Upper lobe of right lung (tissue), 1 donor: ENCODE measurements around the gene CCBE1. TPM values are rescaled to one million over a fixed set of nuclear protein-coding genes. Genes with fewer than 3 reads are reported as not detected.

Experiments used
- ATAC-seq: fragments of 200-7000 bp; cut with Tn5 transposase; one replicate; pipeline ENCODE4 v1.9.1; 2020; ENCODE audit warnings: mild to moderate bottlenecking, moderate library complexity
- DNase-seq: peaks from one replicate; pipeline ENCODE4 v3.0.0-alpha.2; 2020
- H3K27ac ChIP-seq: fragments of 200-600 bp; one replicate; pipeline ENCODE4 v1.8.0; 2022
- H3K27me3 ChIP-seq: fragments of 200-600 bp; one replicate; pipeline ENCODE4 v1.8.0; 2022; ENCODE audit warnings: mild to moderate bottlenecking
- H3K36me3 ChIP-seq: fragments of 200-600 bp; one replicate; pipeline ENCODE4 v1.8.0; 2022
- H3K4me1 ChIP-seq: fragments of 200-600 bp; one replicate; pipeline ENCODE4 v1.8.0; 2022
- H3K4me3 ChIP-seq: fragments of 200-600 bp; one replicate; pipeline ENCODE4 v1.8.0; 2022; ENCODE audit warnings: mild to moderate bottlenecking
- H3K9me3 ChIP-seq: fragments of 200-600 bp; one replicate; pipeline ENCODE4 v1.8.0; 2022
- intact Hi-C: fragments of 100-400 bp; cut with DNase I; formaldehyde crosslinking; loops from one replicate; pipeline ENCODE4 v1.11.0; 2022
- total RNA-seq: library from RNA; stranded (reverse); fragmentation: NEBNext Ultra II Directional; extraction: Animal tissue kit (Norgen Biotek cat#: 25700); gene quantifications from one replicate; pipeline ENCODE4 v1.2.1, GENCODE V29; 2021
- TF ChIP-seq, protein P1 (sequence below): fragments of 200-600 bp; IDR thresholded peaks from one replicate; pipeline ENCODE4 v1.8.0; 2022; ENCODE audit warnings: antibody characterized with exemption
- donor health status: DM: no; HTN: yes; CAD: no; lungs with severe emphysema.

The CCBE1 gene
- total RNA-seq, 1 donor from 2014 or later = 27.8 TPM

DNA sequence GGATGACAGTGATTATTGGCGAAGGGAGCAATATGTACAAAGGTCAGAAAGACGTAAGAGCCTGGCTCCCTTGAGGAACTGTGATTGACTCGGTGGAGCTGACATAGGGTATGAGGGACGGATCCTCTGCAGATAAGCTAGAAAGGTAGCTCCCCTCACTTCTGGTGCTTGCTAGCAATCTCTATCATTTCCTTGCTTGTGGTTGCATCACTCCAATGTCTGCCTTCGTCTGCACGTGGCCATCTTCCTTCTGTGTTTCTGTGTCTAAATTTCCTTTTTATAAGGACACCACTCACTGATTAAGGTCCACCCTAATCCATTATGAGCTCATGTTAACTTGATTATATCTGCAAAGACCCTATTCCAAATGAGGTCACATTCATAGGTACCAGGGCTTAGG, 315.3 kb downstream of the CCBE1 start:
- H3K9me3 ChIP-seq = no peaks in the 10 kb centered on the region
- H3K27me3 ChIP-seq = no peaks in the 10 kb centered on the region
- intact Hi-C loops = no loop called here
- H3K27ac ChIP-seq = no peak overlapping the region
- ATAC-seq (no peak), DNase-seq (no peak)
- no peaks in the 10 kb centered on the region for H3K36me3 ChIP-seq
- H3K4me3 ChIP-seq = no peak overlapping the region
- TF ChIP-seq, protein P1, sequence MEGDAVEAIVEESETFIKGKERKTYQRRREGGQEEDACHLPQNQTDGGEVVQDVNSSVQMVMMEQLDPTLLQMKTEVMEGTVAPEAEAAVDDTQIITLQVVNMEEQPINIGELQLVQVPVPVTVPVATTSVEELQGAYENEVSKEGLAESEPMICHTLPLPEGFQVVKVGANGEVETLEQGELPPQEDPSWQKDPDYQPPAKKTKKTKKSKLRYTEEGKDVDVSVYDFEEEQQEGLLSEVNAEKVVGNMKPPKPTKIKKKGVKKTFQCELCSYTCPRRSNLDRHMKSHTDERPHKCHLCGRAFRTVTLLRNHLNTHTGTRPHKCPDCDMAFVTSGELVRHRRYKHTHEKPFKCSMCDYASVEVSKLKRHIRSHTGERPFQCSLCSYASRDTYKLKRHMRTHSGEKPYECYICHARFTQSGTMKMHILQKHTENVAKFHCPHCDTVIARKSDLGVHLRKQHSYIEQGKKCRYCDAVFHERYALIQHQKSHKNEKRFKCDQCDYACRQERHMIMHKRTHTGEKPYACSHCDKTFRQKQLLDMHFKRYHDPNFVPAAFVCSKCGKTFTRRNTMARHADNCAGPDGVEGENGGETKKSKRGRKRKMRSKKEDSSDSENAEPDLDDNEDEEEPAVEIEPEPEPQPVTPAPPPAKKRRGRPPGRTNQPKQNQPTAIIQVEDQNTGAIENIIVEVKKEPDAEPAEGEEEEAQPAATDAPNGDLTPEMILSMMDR = no peak
- no peaks in the 10 kb centered on the region for H3K4me1 ChIP-seq

Other genes starting within 250 kb of the CCBE1 start
- 3.1 TPM for gene PMAIP1, start 202.6 kb upstream of the CCBE1 start, total RNA-seq